ENCODE results near the gene TBC1D1.

TBC1D1 gene

GRCh38 chr4:38004887-38005286, 114.0 kb downstream of the TBC1D1 start:
- Histone ChIP-seq H3K36me3 (ENCODE audit: control insufficient read depth, insufficient read depth, low read length) (no peaks in the 10 kb centered on the region), H3K4me3 (replicated peaks; ENCODE audit: low read depth, low read length) (no peak overlapping the region), H3K27me3 (replicated peaks; ENCODE audit: control insufficient read depth, insufficient read depth, low read length) (no peaks in the 10 kb centered on the region)
- TF ChIP-seq CTCF (IDR thresholded peaks at IDR 0.05; ENCODE audit: insufficient read depth, low read length, poor library complexity, severe bottlenecking), result no peak
- DNase-seq (ENCODE audit: extremely low read depth, insufficient read length), result no peak

GRCh38 chr4:38005637-38006036, 114.8 kb downstream of the TBC1D1 start:
- TF ChIP-seq CTCF (IDR thresholded peaks at IDR 0.05; ENCODE audit: insufficient read depth, low read length, poor library complexity, severe bottlenecking), result no peak
- no peak for DNase-seq (ENCODE audit: extremely low read depth, insufficient read length)
- Histone ChIP-seq H3K36me3 (ENCODE audit: control insufficient read depth, insufficient read depth, low read length) (no peaks in the 10 kb centered on the region), H3K27me3 (replicated peaks; ENCODE audit: control insufficient read depth, insufficient read depth, low read length) (no peaks in the 10 kb centered on the region), H3K4me3 (replicated peaks; ENCODE audit: low read depth, low read length) (no peak overlapping the region)

GRCh38 chr4:38007645-38008044, 116.8 kb downstream of the TBC1D1 start:
- no peaks in the 10 kb centered on the region for H3K27me3 ChIP-seq (replicated peaks; ENCODE audit: control insufficient read depth, insufficient read depth, low read length)

GRCh38 chr4:38008571-38009021, 117.7 kb downstream of the TBC1D1 start:
- DNase-seq (ENCODE audit: extremely low read depth, insufficient read length), result no peak
- H3K4me3 ChIP-seq (replicated peaks; ENCODE audit: low read depth, low read length), result no peak overlapping the region
- no peaks in the 10 kb centered on the region for H3K27me3 ChIP-seq (replicated peaks; ENCODE audit: control insufficient read depth, insufficient read depth, low read length)
- H3K36me3 ChIP-seq (ENCODE audit: control insufficient read depth, insufficient read depth, low read length), result no peaks in the 10 kb centered on the region
- no peak for TF ChIP-seq CTCF (IDR thresholded peaks at IDR 0.05; ENCODE audit: insufficient read depth, low read length, poor library complexity, severe bottlenecking)

More at GRCh38 chr4:38007645-38008044, 116.8 kb downstream of the TBC1D1 start:
- H3K36me3 ChIP-seq (ENCODE audit: control insufficient read depth, insufficient read depth, low read length), result no peaks in the 10 kb centered on the region
- no peak for TF ChIP-seq CTCF (IDR thresholded peaks at IDR 0.05; ENCODE audit: insufficient read depth, low read length, poor library complexity, severe bottlenecking)
- H3K4me3 ChIP-seq (replicated peaks; ENCODE audit: low read depth, low read length), result no peak overlapping the region
- no peak for DNase-seq (ENCODE audit: extremely low read depth, insufficient read length)

GRCh38 chr4:38009421-38009820, 118.5 kb downstream of the TBC1D1 start:
- TF ChIP-seq CTCF (IDR thresholded peaks at IDR 0.05; ENCODE audit: insufficient read depth, low read length, poor library complexity, severe bottlenecking), result no peak
- no peak for DNase-seq (ENCODE audit: extremely low read depth, insufficient read length)

GRCh38 chr4:38009949-38010348, 119.1 kb downstream of the TBC1D1 start:
- H3K27me3 ChIP-seq (replicated peaks; ENCODE audit: control insufficient read depth, insufficient read depth, low read length), result no peaks in the 10 kb centered on the region
- no peaks in the 10 kb centered on the region; the same call in 1 of the 2 replicates for H3K36me3 ChIP-seq (ENCODE audit: control insufficient read depth, insufficient read depth, low read length)
- DNase-seq (ENCODE audit: extremely low read depth, insufficient read length), result no peak
- no peak overlapping the region for H3K4me3 ChIP-seq (replicated peaks; ENCODE audit: low read depth, low read length)
- no peak for TF ChIP-seq CTCF (IDR thresholded peaks at IDR 0.05; ENCODE audit: insufficient read depth, low read length, poor library complexity, severe bottlenecking)

More at GRCh38 chr4:38009421-38009820, 118.5 kb downstream of the TBC1D1 start:
- Histone ChIP-seq H3K36me3 (ENCODE audit: control insufficient read depth, insufficient read depth, low read length) (no peaks in the 10 kb centered on the region; the same call in 1 of the 2 replicates), H3K27me3 (replicated peaks; ENCODE audit: control insufficient read depth, insufficient read depth, low read length) (no peaks in the 10 kb centered on the region), H3K4me3 (replicated peaks; ENCODE audit: low read depth, low read length) (no peak overlapping the region)
